Esophagus muscularis mucosa (tissue), 4 donors: ENCODE data around the gene RBMS3.

Source experiments
- CTCF ChIP-seq, 3 experiments: fragments of 200-600 bp in 2 of 3; fragments of 450-650 bp in 1 of 3; sonication (generic) in 2 of 3; IDR thresholded peaks; one replicate each; pipeline ENCODE4 v1.5.1; 2017 to 2019; ENCODE audit warnings: antibody characterized with exemption in 3 of 3, mild to moderate bottlenecking in 2 of 3, moderate library complexity in 1 of 3
- EP300 ChIP-seq: sonication (generic); formaldehyde crosslinking; IDR thresholded peaks from one replicate; pipeline ENCODE4 v1.6.1; 2017; ENCODE audit warnings: antibody characterized with exemption
- POLR2A ChIP-seq: fragments of 450-650 bp; IDR thresholded peaks from one replicate; pipeline ENCODE4 v1.6.1; 2017; ENCODE audit warnings: antibody characterized with exemption, moderate library complexity, mild to moderate bottlenecking, low read depth
- POLR2AphosphoS5 ChIP-seq, 2 donors: sonication (generic); formaldehyde crosslinking; IDR thresholded peaks; one replicate each; pipeline ENCODE4 v1.6.1; 2017; ENCODE audit warnings: antibody characterized with exemption in 2 of 2

GRCh38 chr3:29711255-29711771 is 430.4 kb downstream of the RBMS3 start:
- no peak for TF ChIP-seq CTCF (IDR thresholded peaks at IDR 0.05)
- TF ChIP-seq EP300, result peak; percentile 40
- no peak for TF ChIP-seq POLR2AphosphoS5 (IDR thresholded peaks at IDR 0.05)
- no peak for TF ChIP-seq POLR2A
